Measurements from ENCODE around the gene PCID2.

Gene PCID2

DNA sequence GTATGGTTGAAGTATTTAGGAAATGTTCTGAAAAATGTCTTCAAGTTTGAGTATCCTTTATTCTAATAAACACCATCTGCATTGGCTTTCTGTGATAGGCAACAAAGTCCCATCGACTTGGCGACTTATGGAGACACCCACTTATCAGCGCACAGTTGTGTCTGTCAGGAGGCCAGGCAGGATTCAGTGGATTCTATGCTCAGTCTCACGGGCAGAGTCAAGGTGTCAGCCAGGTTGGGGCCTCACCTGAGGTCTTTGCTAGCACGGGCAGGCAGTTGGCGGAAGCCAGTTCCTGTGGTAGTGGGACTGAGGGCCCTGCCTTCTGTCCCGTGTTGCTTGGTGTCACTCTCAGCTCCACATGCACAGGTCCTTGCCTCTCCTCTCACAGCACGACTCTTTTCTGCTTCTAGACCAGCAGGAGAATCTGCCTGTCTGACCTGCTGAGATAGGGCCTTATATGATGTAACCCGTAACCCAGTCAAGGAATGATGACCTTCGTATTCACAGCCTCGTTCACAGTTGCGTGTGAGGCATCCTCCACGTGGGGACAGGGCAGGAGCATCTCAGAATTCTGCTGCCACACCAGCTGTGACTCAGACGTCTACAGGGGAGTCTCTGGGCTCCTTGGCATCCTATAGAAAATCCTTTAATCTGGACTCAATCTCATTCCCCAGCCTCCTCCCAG lies 10.9 kb upstream of the PCID2 start:
- no peak for DNase-seq (ENCODE audit: low spot score)

DNA sequence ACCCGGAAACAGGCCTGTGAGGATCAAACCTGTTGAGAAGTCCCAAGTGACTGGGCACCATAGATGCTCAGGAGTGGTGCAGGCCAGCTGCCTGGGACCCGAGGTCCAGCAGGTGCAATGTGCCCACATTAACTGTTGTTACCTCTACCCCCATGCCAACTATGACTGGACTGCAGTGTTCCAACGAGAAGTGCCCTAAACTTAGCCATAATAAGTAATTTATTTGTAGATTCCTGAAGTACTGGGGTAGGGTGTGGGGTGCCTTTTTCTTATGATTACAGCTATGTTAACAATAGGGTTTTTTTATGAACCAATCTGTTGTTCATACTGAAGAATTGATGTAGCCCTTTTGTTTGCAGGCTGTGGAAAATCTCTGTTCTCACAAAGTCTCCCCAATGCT lies 10.1 kb upstream of the PCID2 start:
- DNase-seq (ENCODE audit: low spot score): no peak

DNA sequence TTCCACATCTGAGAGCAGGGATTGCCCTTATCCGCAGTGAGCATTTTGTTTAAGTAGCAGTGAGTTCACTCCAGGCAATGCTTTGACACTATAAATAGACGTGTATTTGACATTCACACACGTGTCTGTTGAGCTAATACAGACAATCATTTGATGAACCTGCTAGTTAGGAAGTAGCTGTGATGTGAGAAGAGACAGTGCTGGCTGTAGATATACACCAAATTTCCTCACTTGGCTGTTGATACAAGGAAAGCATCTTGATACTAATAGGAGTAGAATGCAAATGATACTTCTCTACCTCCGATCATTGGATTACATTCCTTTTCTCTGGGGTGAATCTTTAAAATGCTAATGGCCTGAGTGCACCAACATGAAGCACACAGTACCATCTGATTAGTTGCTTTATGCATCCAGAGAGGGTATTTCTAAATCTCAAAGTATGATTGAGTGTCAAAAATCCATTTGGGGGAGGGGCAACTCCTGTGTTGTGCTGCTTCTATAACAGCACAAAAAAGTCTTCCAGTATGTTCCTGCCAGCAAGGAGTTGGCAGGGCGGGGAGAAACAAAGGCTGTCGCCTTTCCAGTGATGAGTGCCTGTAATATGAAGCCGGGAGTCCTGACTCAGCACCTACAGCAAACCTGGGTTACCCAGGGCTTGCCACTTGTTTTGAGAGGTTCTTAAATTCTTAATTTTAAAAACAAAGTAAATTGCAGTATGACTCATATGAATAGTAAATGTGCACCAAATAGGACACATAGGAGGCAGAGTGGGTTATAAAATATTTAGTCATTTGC lies 8.0 kb upstream of the PCID2 start:
- DNase-seq (ENCODE audit: low spot score): peak; percentile 18

DNA sequence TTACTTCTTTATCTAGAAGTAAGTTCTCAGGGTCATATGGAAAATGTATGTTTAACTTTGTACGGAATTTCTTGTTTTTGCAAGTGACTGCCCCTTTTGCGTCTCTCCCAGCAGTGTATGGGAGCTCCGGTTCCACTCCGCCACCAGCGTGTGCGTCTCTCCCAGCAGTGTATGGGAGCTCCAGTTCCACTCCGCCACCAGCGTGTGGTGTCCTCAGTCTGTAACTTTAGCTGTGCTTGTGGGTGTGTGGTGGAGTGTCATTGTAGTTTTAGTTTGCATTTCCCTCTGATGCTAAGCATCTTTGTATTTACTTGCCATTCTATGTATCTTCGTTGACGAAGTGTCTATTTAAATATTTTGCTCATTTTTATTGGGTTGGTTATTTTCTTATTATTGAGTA lies 3.3 kb upstream of the PCID2 start:
- DNase-seq (ENCODE audit: low spot score): no peak

DNA sequence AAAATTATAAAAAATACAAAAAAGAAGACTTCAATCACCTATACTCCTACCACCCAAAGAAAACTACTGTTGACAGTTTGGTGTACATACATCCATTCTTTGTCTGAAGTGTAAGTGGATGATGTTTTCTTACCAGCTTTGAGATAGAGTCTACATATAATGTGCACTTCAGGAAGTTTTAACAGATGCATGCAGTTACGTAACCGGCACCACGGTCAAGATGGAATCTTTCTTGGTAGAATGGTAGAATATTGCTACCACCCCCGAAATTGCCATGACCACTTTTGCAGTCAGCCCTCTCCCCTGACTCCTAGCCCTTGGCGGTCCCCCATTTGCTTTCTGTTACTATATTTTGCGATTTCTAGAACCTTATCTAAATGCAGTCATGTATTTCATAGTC lies 2.4 kb upstream of the PCID2 start:
- no peak for DNase-seq (ENCODE audit: low spot score)

DNA sequence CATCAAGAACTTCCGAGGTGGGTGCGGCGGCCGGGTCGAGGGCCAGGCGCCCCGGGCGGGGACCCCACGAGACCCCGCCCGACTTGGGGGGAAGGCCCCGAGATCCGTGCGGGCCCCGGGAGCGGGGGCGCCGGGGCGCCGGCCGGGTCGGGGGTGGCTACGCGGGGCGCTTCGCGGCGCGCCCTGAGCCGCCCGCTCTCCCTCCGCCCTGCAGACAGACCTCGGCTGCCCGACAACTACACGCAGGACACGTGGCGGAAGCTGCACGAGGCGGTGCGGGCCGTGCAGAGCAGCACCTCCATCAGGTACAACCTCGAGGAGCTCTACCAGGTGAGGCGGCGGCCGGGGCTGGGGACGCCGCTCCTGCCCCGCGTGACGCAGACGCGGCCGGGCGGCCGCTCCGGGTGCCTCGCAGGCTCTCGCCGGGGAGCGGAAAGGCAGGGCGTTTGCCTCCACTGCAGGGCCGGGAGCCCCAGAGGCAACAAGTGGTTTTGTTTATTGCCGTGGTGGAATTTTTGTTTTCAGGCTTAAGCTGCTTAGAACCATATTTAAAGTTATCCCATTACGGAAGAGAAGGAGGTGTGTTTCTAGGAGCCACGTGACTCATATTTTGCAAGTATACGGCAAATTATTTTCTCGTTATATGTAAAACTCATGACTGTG lies 1.4 kb upstream of the PCID2 start:
- peak; percentile 26 for DNase-seq (ENCODE audit: low spot score)

DNA sequence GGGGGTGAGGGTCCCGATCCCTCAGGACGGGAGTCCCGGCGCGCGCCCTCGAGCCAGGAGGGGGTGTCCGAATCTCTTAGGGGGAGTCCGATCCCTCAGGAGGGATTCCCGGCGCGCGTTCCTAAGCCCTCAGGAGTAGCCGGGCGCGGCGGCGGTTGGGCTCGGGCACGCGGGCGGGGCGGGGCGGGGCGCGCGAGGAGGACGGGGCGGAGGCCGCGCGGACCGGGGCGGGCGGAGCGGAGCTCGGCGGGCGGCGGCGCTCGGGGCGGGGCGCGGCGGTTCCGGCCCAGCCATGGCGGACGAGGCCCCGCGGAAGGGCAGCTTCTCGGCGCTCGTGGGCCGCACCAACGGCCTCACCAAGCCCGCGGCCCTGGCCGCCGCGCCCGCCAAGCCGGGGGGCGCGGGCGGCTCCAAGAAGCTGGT lies 878 bp upstream of the PCID2 start, which contains the start of gene CUL4A:
CUL4A (plus strand) TSS at position 278 of the 423 bp plus-strand sequence; CDS start at position 293, 15 bp downstream.
- peak; percentile 75 for DNase-seq (ENCODE audit: low spot score)

DNA sequence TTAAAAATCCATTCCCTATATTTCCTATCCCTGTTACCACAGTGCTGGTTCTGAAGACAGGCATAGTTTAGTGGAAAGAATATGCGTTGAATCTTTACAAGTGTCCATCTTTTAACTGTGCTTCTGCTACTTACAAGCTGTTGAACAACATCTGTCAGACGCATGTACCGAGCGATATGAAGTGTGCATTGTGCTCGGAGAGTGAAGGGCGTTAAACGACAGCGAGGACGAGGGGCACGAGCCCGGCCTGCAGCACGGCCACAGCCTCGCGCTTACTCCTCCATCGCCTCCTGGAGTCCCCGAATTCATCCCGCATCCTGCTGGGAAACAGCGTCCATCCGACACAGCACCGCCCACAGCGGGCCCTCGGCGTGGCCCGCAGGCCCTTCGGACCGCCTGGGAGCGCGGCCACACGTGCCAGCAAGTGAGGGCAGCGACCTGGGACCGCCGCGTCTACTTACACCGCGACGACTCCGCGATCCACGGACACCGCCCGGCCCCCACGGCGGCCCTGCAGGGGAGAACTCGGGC lies 514 bp downstream of the PCID2 start:
- DNase-seq (ENCODE audit: low spot score): no peak

DNA sequence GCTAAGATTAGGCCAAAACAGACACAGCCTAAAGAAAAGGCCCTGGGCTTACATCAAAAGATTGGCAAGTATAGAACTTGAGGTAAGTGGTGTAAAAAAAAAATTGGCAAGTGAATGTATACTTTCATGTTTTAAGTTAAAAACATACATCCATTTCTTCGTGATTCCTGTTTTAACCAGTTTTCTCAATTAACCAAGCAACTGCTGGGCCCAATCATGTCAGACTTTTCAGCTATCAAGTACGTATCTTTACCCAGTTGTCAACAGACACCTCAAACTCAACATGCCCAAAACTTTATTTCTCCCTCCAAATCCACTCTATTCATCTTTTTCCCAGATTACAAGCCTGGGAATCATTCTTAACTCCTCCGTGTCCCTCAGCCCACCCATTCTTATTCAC lies 1.0 kb downstream of the PCID2 start:
- DNase-seq (ENCODE audit: low spot score): no peak

DNA sequence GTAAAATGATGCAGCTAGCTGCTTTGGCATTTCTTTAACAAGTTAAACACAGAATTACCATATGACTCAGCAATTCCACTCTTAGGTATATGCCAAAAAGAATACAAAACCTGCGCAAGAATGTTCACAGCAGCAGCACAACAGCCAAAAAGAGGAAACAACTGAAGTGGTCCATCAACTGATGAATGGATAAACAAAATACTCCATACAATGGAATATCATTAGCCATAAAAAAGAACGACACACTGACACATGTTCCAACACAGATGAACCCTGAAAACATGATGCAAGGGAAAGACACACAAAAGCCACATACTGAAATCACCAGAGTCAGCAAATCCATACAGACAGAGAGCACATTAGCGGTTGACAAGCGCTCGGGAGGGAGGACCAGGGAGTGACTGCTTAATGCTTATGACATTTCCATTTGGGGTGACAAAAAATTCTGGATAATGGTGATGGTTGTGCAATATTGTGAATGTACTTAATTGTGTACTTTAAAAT lies 3.0 kb downstream of the PCID2 start:
- DNase-seq (ENCODE audit: low spot score): no peak

DNA sequence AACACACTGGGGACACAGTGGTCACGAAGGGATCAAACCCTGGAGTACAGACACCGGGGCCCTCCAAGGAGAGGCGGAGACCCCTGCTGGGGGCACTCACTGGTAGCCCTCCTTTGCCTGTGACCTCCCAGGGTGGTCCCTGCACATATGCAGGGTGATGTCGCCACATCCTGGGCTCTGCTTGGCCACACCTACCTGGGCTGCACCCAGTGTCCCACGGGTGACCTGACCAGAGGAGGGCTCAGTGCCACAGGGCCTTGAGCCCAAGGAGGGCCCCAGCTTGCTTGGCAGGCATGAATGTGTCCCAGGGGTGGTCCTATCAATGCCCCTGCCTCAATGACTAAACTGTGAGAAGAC lies 4.1 kb downstream of the PCID2 start:
- DNase-seq (ENCODE audit: low spot score): no peak

DNA sequence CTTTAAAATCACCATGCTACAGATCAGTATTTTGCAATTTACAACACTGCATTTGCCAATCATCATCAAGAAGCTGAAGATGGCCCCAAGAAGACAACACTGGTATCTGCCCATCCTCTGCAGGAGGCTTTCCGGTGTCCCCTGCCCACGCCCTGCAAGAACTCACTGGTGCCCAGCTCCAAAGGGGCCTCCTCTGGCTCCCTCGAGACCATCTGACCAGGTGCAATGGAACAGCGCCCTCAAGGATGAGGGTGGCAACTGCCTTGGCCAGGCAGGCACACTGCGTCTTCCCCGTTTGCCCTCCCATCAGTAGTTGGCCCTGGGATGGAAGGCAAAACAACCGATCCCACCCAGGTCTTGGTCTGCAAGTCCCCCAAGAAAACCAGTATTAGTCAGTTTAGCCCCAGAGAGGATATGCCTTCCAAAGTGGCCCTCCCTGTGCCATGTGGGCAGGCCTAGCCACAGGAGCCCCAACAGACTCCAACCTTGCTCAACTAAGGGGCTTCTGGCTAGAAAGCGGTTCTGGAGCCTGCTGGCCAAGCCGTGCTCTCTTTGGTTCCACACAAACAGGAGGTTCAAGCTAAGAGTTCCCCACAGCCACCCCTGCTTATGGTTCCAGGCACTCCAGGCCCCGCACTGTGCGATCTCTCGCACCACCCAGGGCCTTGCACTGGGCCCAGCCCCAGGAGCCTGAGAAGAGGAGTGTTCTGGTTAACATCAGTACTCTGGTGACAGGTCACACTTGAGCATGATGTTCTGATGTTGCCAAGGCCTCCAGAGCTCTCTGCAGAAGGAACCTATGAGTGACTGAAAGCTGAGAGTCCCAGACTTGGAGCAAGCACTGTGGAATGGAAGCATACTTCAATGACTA lies 4.7 kb downstream of the PCID2 start:
- DNase-seq (ENCODE audit: low spot score): no peak

DNA sequence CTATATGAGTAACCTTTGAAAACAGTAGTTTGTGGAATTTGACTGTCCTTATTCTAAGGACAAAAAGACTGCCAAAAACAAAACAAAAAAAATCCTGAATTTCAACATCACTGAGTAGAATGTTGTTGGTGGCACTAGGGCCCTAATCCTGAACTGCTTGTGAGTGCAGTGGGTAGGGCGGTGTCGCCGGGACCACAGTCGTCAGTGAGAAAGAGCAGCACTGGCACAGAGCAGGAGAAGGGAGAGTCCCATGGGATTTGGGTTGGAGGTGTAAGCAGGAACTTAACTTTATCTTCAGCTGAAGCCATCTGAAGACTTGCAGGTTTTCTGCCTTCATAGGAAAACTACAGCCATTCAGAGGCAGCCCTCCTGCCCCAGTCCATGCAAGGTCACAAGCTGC lies 5.6 kb downstream of the PCID2 start:
- DNase-seq (ENCODE audit: low spot score): no peak

DNA sequence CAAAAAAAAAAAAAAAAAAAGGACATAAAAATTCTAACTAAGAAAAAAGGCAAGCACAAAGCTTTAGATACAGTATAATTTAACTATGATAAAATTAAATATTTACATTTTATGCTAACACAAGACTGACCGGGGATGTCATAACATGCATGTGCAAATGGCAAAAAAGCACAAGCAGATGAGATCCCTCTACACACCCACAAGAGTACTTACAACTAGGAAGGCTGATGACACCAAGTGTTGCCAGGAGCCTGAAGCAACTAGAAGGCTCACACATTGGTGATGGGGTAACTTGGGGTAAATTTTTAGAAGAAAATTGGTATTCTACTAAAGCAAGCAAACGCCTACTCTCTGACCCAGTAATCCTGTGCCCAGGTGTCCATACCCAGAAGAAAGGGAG lies 6.7 kb downstream of the PCID2 start:
- no peak for DNase-seq (ENCODE audit: low spot score)

DNA sequence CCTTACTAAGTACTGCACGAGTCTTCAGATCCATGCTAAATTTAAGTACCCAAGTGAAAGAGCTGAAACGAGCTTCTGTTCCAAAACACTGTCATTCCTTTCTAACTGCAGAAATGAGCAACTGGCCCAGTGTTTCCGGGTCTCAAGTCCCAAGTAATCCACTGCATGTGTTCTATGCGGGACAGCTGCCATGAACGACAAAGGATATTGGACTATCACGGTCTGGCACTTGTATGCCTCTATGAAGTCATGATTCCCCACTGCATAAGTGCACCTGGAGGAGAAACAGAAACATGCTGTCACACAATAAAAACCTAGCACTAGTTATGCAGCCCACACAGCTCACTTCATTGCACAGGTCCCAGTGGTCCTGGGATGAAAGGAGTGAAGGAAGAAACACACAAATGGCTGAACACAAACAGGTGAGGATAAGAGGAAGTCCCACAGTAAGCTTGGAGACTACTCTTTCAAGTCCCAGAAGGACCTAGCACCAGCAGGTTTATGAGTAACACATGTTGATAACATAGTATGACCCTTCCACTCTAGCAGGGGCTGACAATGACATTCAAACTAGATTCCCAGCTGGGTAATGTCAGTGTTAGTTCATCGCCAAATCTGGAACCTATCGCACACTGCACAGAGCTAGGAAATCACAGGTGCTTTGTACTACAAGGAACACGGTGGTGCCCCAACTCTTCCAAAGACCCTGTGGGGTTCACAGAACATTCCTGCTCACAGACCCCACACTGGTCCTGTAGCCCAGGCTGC lies 11.3 kb downstream of the PCID2 start:
- DNase-seq (ENCODE audit: low spot score): no peak

DNA sequence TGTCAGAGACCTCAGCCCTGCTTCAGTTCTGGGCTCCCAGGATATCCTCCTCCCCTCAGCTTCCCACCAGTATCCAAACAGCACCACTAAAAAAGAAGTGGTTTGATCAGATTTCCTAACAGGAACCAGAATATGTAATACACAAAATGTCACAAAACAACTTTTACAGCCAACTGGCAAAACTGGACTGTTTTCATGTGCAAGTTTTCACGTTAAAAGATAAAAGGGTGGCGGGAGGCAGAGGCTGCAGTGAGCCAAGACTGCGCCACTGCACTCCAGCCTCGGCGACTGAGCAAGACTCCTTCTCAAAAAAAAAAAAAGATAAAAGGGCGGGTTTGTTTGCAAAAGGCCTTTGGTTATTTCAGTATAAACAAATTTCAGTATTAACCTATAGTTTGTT lies 13.1 kb downstream of the PCID2 start:
- DNase-seq (ENCODE audit: low spot score): no peak

DNA sequence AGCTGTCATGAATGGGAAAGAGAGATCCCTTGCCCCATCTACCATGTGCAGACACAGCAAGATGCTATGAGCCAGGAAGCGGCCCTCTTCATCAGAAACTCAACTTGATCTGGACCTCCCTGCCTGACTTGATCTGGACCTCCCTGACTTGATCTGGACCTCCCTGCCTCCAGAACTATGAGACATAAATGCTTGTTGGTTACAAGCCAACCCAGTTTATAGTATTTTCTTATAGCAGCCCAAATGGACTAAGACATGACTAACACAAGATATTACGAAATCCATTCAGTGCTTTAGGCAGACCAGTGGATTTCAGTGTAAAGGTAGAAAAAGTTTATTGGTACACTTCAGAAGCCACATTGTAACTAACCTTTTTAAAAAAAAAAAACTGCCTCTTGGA lies 15.6 kb downstream of the PCID2 start:
- DNase-seq (ENCODE audit: low spot score): no peak

DNA sequence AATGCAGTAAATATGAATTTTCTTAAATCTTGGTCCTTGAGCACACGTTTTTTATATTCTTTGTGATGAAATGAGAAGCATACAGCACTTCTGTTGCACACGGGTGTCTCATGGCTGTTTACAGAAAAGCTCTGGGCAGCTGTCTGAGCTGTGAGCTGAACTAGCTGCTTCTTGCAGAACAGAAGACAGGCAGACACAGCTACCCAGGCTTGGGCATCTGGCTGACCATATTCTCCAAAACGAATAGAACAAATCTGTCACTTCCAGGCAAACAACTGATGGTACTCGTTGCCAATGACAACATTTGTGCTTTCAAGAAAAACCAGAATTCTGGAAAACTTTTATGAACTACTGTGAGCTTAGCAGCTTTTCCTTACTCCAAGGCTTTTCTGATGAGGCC lies 16.2 kb downstream of the PCID2 start:
- no peak for DNase-seq (ENCODE audit: low spot score)

DNA sequence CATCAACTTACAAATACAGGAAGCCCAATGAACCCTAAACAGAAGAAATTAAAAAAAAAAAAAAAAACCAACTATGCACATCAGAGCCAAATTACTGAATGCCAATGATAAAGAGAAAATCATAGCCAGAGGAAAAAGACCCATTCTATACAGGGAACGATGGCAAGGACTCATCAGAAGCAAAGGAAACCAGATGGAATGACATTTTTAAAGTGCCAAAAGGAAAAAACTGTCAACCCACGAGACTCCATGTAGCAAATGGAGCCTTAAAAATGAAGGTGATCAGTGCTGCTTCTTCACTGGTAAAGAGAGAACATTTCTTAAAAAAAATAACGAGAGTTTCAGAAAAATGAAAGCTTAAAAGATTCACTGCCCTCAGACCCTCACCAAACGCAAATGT lies 18.3 kb downstream of the PCID2 start:
- no peak for DNase-seq (ENCODE audit: low spot score)

DNA sequence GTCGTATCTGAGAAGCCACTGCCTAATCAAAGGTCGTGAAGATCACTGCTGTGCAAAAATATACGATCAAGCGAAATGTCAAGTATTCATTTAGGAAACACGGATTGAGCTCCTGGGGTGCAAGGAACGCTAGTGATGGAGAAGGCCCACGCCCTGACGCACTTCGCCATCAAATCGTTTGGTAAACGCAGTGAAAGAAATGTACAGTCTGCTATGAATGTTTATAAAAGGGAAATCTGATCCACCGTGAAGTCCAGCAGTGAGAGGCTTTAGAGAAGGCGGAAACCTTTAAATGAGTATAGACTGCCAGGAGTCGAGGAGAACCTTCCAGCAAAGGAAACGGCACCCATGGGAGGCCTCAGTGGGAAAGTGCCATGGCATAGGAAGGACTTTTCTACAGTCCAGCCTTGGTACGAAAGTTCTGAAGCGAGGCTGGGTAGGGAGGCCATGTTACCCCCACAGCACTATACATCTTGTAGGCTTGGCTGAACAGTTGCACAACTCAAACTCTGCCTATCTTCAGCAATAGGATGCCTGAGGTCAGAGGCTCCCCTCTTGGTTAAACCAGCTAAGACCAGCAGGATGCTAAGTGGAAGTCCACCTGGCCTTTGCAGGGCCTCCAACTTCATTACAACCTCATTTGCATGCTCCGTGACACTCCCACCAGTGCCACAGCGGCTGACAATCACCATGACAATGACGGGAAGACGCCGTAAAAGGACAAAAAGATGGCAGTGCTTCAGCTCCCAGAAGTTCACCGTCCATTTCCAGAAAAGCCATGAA lies 20.4 kb downstream of the PCID2 start:
- no peak for DNase-seq (ENCODE audit: low spot score)
